Measurements from ENCODE around the gene SMG9.
"Not testable (repeated sequence)": the region's sequence is repeated elsewhere in the genome, so short reads cannot be mapped to it uniquely, and the experiment has no call there.

The SMG9 gene

DNA sequence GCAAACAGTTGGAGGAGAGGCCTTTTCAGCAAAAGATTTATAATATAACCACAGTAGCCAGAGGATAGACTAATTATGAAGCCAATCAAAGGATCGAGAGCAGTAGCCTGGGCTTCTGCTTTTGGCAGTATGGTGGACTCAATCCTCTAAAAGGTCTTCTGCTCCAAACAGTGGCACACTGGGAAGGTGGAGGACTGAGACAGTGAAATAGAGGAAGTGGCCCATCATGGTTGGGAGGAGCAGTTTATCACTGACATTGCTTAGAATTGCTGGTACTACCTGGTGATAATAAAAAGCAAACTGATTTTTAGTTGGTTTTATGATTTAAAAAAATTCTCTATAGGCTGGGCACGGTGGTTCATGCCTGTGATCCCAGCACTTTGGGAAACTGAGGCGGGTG lies 63.9 kb downstream of the SMG9 start:
- DNase-seq (ENCODE audit: low read depth, low spot score) = no peak

DNA sequence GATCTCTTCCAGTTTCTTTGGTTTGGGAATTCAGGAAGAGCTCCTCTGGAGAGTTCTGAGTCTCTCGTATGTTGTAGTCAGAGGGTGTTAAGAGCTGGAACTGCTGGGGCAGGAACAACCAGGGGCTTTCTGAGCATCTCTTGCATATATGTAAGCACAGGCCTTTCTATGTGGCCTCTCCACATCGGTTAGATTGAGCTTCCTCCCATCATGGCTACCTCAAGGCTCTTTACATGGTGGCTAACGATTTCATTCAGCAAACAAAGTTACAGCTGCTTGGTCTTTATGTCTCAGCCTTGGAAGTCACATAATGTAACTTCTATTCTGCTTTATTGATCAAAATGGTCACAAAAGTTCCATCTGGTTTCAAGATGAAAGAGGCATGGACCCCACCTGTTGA lies 64.3 kb downstream of the SMG9 start:
- no peak for DNase-seq (ENCODE audit: low read depth, low spot score)

DNA sequence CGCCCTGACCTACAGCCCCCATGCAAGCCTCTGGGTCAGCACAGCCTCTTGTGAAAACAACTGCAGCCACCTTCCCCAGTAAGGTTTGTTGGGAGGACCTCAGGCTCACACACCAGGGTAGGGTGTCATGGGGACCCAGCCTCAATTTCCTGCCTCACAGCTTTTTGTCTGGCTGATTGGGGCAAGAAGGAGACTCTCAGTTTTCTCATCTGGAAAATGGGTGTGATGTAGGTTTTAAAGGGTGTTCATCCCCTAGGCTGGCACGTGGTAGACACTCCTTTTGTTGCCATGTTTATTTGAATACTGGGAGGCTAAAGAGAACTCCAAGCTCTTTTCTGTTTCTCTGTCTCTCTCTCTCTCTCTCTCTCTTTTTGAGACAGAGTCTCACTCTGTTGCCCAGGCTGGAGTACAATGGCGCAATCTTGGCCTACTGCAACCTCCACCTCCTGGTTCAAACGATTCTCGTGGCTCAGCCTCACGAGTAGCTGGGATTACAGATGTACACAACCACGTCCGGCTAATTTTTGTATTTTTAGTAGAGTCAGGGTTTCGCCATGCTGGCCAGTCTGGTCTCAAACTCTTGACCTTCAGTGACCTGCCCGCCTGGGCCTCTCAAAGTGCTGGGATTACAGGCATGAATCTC lies 66.6 kb downstream of the SMG9 start:
- DNase-seq (ENCODE audit: low read depth, low spot score) = no peak

DNA sequence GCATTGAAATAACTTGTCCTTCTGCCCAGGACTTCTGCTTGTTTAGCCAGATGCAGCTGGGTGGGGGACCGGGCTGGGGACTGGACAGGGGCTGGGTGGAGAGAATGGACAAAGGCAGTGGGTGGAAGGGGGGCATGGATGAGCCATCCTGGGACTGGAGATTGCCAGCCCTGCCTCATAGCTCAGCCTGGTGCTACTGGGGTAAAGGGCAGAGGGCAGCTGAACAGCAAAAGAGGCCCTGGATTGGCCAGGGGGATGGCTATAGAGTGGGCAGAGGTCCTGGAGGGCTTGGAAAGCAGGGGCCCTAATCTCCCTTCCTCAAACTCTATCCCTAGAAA lies 67.1 kb downstream of the SMG9 start:
- no peak for DNase-seq (ENCODE audit: low read depth, low spot score)

DNA sequence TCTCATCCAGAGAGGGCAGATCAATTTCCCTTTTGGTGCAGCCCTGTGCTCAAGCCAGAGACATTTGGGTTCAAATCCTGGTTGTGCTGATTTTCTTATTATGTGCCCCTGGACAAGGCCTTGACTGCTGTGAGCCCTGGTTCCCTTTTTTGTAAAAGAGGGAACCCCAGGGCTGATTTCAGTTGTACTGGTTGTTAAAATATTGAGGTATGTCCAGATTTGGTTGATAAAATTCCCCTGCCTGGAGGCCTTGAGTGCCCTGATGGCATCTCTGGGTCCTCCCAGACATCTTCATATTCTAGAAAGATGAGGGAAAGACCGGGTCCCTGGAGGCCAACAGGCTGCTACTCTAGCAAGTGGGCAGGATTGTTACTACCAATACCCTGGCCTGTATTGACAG lies 70.4 kb downstream of the SMG9 start:
- no peak for DNase-seq (ENCODE audit: low read depth, low spot score)

DNA sequence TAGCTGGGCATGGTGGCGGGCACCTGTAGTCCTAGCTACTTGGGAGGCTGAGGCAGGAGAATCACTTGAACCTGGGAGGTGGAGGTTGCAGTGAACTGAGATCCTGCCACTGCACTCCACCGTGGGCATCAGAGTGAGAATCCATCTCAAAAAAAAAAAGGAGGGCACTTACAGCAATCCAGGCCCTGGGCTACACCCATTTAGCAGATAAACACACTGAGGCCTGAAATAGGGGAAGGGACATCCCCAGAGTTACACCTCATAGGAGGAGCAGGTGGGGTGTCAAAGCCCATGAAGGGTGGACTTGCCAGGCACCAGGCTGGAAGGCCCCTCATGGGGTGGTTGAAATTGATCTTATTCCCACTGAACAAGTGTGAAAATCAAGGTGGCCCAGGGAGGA lies 70.9 kb downstream of the SMG9 start:
- no peak for DNase-seq (ENCODE audit: low read depth, low spot score)

DNA sequence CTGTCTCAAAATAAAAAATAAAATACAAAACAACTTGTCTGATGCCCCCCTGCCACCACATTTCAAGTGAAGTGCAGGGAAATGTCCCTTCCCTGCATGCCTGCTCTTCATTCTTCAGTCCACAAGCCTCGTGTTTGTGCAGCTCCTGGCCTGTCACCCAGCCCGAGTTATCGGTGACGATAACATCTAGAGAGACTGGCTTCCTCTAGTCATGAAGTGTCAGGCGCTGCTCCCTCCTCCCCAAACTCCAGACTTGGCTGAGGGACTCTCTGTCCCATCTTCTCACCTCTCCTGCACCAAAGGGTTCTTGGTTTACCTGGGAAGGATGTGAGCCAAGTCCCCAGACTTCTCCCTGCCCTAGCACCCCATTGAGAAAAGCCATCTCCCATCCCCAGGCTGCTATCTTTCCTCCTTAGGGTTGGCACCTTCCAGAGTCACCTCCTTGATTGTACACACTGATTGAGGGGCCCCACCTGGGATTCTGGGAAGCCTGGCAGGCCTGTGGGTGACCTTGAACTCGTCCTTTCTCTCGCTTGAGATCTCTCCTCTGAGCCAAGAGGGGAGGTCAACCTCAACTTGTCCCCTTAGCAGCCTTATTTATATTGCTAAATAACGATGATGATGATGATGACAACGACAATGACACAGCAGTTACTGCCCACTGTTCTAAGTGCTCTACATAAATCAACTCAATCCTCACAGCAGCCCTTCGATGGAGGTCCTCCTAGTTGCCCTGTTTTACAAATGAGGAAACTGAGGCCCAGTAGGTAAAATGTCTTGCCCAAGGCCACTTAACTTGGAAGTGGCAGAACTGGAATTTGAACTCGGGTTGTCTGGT lies 71.7 kb downstream of the SMG9 start:
- no peak for DNase-seq (ENCODE audit: low read depth, low spot score)

DNA sequence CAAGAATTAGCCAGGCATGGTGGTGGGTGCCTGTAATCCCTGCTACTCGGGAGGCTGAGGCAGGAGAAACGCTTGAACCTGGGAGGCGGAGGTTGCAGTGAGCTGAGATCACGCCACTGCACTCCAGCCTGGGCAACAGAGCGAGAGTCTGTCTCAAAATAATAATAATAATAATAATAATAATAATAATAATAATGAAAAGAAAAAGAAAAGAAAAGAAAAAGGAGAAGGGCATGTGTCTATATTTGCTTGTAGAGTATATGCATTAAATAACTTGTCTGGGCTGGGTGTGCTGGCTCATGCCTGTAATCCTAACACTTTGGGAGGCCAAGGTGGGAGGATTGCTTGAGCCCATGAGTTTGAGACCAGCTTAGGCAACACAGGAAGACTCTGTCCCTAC lies 72.5 kb downstream of the SMG9 start:
- DNase-seq (ENCODE audit: low read depth, low spot score) = not testable (repeated sequence)

DNA sequence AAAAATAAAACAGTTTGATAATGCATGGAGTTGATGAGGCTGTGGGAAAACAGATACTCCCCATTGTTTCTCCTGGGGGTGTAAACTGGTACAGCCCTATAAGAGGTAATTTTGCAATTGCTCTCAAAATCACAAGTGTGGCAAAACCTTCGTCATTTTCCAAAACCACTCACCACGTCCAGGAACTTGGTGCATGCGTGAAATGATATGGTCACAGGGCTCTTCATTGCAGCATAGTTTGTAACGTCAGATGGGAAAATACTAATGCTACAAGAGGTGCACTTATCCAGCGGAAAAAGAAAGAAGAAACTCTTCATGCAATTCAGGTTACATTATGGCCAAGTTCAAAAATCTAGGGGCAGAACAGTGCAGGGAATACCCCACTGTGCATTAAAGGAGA lies 72.9 kb downstream of the SMG9 start:
- DNase-seq (ENCODE audit: low read depth, low spot score) = no peak

DNA sequence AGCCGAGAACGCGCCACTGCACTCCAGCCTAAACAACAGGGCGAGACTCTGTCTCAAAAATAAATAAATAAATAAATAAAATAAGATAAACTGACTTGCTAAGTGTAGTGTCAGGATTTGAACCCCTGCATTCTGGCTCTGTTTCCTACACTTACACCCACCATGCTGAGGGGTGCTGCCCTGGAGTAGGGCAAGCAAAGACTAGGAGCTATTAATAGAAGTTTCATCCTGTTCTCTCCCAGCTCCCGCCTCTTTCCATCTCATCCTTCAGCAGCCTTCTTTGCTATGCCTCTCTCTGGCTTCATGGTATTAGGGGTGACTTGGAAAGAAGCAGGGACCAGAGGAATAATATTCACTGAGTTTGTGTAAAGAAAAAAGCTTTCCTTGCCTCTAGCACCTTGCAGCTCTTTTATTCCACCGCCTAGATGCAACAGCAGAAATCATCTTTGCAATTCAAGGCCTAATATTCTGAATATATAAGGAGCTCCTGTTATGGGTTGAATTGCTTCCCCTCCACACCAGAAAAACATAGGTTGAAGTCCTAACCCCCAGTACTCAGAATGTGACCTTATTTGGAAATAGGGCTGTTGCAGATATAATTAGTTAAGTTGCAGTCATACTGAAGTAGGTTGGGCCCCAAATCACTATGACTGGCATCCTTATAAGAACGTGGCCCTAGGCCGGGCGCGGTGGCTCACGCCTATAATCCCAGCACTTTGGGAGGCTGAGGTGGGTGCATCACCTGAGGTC lies 76.1 kb downstream of the SMG9 start:
- no peak for DNase-seq (ENCODE audit: low read depth, low spot score)
